DND-41 (cell line): ENCODE results near the gene CBX7.

Experiments
- EZH2 ChIP-seq: IDR thresholded peaks from 3 replicates; pipeline ENCODE4 v1.6.1; 2012; ENCODE audit warnings: borderline replicate concordance, low read depth, mild to moderate bottlenecking, moderate library complexity, low read length, inconsistent platforms; ENCODE audit not compliant: severe bottlenecking
- TF ChIP-seq, protein P1 (sequence below): IDR thresholded peaks from 2 replicates; pipeline ENCODE4 v1.5.1; 2012; ENCODE audit warnings: borderline replicate concordance, low read length, moderate library complexity, mild to moderate bottlenecking; ENCODE audit not compliant: poor library complexity, severe bottlenecking; ENCODE audit errors: extremely low read depth

DNA sequence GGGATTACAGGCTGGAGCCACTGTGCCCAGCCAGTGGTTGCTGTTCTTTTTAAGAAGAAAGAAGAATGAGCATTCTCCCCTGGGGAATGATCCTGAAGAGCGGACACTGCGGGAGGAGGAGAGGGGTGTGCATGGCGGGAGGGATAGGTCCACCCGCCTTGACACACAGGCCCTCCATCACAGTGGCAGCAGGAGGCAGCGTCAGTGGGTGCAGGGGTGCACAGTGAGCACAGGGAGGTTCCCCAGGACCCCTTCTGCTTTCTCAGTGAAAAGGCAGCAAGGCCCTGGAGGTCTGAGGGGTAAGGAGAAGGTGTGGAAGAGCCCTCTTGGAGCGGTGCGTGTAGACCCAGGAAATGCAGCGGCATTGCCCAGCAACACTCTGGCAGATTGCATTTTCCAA lies 28.9 kb upstream of the CBX7 start:
- TF ChIP-seq, protein P1, sequence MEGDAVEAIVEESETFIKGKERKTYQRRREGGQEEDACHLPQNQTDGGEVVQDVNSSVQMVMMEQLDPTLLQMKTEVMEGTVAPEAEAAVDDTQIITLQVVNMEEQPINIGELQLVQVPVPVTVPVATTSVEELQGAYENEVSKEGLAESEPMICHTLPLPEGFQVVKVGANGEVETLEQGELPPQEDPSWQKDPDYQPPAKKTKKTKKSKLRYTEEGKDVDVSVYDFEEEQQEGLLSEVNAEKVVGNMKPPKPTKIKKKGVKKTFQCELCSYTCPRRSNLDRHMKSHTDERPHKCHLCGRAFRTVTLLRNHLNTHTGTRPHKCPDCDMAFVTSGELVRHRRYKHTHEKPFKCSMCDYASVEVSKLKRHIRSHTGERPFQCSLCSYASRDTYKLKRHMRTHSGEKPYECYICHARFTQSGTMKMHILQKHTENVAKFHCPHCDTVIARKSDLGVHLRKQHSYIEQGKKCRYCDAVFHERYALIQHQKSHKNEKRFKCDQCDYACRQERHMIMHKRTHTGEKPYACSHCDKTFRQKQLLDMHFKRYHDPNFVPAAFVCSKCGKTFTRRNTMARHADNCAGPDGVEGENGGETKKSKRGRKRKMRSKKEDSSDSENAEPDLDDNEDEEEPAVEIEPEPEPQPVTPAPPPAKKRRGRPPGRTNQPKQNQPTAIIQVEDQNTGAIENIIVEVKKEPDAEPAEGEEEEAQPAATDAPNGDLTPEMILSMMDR, result no peak
- TF ChIP-seq EZH2, result no peak
